Neutrophil (primary cell): ENCODE data around the gene ZNF30.

Experiments
- H3K27ac ChIP-seq: fragments of 200-600 bp; sonication (generic); 2 replicates; pipeline ENCODE4 v1.5.1; 2016; ENCODE audit warnings: mild to moderate bottlenecking, moderate library complexity
- H3K27me3 ChIP-seq: fragments of 200-600 bp; sonication (generic); 2 replicates; pipeline ENCODE4 v1.6.0; 2016; ENCODE audit warnings: mild to moderate bottlenecking
- H3K36me3 ChIP-seq: fragments of 200-600 bp; sonication (generic); 2 replicates; pipeline ENCODE4 v1.5.1; 2017
- H3K4me1 ChIP-seq, 2 experiments: fragments of 200-600 bp in 1 of 2; sonication (generic) in 1 of 2; 1 replicate in 1 of 2; 2 replicates in 1 of 2; pipeline versions ENCODE4 v1.5.1 to v1.6.1; 2013 to 2016; ENCODE audit warnings: low read depth in 1 of 2, low read length in 1 of 2, mild to moderate bottlenecking in 1 of 2, moderate library complexity in 1 of 2; ENCODE audit not compliant: control insufficient read depth in 1 of 2, insufficient read depth in 1 of 2
- H3K4me3 ChIP-seq, 2 experiments: fragments of 200-600 bp in 1 of 2; sonication (generic) in 1 of 2; 1 replicate in 1 of 2; 2 replicates in 1 of 2; pipeline ENCODE4 v1.5.1; 2013 to 2016; ENCODE audit warnings: low read depth in 1 of 2, low read length in 1 of 2, mild to moderate bottlenecking in 1 of 2, moderate library complexity in 1 of 2
- H3K9me3 ChIP-seq: fragments of 200-600 bp; sonication (generic); 2 replicates; pipeline ENCODE4 v1.5.1; 2016
- TF ChIP-seq, protein P1 (sequence below): fragments of 200-600 bp; sonication (generic); IDR thresholded peaks from 2 replicates; pipeline ENCODE4 v1.5.1; 2016; ENCODE audit warnings: antibody characterized with exemption

Gene ZNF30

DNA sequence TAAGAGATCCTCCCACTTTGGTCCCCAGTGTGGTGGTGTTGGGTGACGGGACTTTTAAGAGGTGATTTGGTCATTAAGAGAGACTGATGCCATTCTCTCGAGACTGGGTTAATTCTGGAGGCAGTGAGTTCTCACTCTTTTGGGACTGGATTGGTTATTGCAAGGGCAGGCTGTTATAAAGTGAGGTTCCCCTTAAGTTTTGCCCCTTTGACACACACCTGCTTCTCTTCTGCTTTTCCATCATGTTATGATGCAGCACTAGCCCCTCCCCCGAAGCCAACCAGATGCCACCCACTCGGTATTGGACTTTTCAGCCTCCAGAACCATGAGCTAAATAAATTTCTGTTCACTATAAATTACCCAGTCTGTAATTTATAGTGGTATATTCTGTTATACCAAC is 57.1 kb downstream of the ZNF30 start:
- Histone ChIP-seq H3K9me3 (no peaks in the 10 kb centered on the region), H3K36me3 (no peaks in the 10 kb centered on the region)
- TF ChIP-seq, protein P1, sequence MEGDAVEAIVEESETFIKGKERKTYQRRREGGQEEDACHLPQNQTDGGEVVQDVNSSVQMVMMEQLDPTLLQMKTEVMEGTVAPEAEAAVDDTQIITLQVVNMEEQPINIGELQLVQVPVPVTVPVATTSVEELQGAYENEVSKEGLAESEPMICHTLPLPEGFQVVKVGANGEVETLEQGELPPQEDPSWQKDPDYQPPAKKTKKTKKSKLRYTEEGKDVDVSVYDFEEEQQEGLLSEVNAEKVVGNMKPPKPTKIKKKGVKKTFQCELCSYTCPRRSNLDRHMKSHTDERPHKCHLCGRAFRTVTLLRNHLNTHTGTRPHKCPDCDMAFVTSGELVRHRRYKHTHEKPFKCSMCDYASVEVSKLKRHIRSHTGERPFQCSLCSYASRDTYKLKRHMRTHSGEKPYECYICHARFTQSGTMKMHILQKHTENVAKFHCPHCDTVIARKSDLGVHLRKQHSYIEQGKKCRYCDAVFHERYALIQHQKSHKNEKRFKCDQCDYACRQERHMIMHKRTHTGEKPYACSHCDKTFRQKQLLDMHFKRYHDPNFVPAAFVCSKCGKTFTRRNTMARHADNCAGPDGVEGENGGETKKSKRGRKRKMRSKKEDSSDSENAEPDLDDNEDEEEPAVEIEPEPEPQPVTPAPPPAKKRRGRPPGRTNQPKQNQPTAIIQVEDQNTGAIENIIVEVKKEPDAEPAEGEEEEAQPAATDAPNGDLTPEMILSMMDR: no peak

DNA sequence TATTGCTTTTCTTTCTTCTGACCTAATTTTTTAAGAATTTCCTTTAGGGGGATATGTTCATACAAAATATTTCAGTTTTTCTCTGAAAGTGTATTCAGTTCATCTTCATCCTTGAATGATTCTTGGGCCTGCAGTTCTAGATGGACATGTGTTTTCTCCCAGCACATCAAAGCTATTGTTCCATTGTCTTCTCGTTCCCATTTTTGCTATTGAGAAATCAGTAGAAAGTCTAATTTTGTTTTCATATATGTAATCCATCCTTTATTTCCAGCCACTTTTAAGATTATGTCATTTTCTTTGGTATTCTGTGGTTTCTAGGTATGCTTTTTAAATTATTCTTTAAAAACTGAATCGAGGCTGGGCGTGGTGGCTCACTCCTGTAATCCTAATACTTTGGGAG is 57.6 kb downstream of the ZNF30 start:
- Histone ChIP-seq H3K9me3 (no peaks in the 10 kb centered on the region), H3K27me3 (no peaks in the 10 kb centered on the region), H3K4me3 (no peak overlapping the region), H3K36me3 (no peaks in the 10 kb centered on the region), H3K4me1 (peaks cover 18 to 19% of the 10 kb centered on the region in 2 experiments), H3K27ac (no peak overlapping the region)
- TF ChIP-seq, protein P1: no peak

More for the DNA sequence above, 57.1 kb downstream of the ZNF30 start:
- Histone ChIP-seq H3K4me3 (no peak overlapping the region), H3K27me3 (no peaks in the 10 kb centered on the region), H3K27ac (no peak overlapping the region), H3K4me1 (peaks cover 18 to 19% of the 10 kb centered on the region in 2 experiments)

DNA sequence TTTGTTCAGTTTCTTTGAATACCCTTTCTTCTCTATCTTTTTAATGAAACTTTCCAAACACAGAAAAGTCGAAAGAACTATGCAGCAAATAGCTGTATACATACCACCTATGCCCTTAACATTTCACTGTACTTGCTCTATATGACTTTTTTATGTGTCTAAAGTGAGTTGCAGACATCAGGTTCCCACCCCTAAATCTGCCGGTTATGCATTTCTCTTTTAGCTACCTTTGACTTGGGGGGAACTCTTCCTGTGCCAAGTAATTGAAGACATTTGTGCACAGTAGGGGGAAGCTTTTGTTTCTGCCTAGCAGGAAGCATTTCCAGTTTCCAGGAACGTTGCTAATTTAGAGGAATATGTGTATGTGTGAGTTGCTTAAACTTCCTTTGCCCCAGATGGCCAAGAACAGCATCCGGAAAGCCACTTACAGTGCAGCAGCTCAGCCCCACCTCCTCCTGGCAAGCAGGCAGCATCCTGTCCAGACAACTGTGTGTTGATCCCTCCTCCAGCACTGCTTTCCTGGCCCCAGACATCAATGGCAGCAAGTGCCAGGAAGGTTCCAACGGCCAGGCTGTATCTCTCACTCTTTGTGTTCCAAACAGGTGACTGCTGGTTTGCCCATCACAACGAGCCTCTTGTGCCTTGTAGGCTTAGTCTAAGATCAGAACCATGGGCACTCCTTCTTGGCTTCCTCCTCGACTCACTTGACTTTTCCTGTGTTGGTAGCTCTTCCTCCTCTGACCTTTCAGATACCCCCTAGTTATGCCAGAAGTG is 58.7 kb downstream of the ZNF30 start:
- Histone ChIP-seq H3K27me3 (no peaks in the 10 kb centered on the region), H3K27ac (peak overlapping the region; percentile 70), H3K4me3 (no peak overlapping the region), H3K9me3 (no peaks in the 10 kb centered on the region), H3K4me1 (peaks cover 18 to 24% of the 10 kb centered on the region in 2 experiments), H3K36me3 (no peaks in the 10 kb centered on the region)
- TF ChIP-seq, protein P1: no peak

DNA sequence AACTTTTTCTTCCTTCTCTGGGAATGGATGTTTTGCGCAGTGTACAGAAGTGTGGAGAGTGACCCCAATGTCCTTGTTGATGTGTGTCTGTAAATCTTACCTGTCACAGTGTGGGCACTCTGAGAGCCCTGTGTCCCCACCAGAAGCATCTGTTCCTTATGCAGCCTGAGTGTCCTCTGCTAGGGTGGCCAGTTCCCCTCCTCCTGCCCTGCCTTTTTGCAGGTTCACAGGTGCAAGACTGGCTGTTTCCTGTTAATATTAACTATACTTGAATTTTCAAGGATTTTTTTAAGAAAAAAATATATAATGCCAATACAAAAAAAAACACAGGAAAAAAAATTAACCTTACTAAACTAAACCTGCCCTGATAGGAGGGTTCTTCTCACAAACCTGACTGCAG is 61.4 kb downstream of the ZNF30 start:
- Histone ChIP-seq H3K4me1 (peaks cover 18 to 26% of the 10 kb centered on the region in 2 experiments), H3K27me3 (no peaks in the 10 kb centered on the region), H3K4me3 (no peak overlapping the region), H3K27ac (no peak overlapping the region), H3K9me3 (no peaks in the 10 kb centered on the region), H3K36me3 (no peaks in the 10 kb centered on the region)
- TF ChIP-seq, protein P1: no peak

DNA sequence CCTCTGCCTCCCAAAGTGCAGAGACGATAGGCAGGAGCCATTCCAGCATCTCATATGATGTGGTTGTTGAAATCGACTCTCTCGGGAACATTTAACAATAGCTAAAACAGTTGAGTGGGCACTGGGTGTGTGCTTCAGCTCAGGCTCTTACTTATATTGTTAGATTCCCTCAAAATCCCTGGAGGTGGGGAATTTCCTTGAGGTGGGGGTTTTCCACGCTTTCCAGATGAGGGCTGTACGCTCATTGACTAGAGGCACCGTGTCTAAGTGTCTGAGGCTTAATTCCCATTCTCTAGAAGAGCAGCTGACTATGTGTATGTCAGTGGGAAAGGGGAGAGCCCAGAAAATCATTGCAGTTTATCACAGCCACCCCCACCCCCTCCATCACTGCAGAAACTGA is 62.6 kb downstream of the ZNF30 start:
- Histone ChIP-seq H3K27ac (no peak overlapping the region), H3K9me3 (no peaks in the 10 kb centered on the region), H3K4me3 (no peak overlapping the region), H3K27me3 (no peaks in the 10 kb centered on the region), H3K4me1 (peaks cover 17 to 25% of the 10 kb centered on the region in 2 experiments), H3K36me3 (no peaks in the 10 kb centered on the region)
- TF ChIP-seq, protein P1: no peak
